Fibroblast of lung (primary cell): ENCODE data around the gene TAS1R1.

Experiments used
- CTCF ChIP-seq, 2 donors: IDR thresholded peaks in 1 of 2; conservative IDR thresholded peaks in 1 of 2; 1 replicate in 1 of 2; 2 replicates in 1 of 2; pipeline ENCODE4 v1.5.1; 2011 to 2012; ENCODE audit warnings: low read length in 2 of 2, control low read depth in 1 of 2, inconsistent platforms in 1 of 2, low read depth in 1 of 2, mild to moderate bottlenecking in 1 of 2
- EZH2 ChIP-seq: IDR thresholded peaks from 2 replicates; pipeline ENCODE4 v1.5.1; 2012; ENCODE audit warnings: low read length, control low read depth, mild to moderate bottlenecking; ENCODE audit errors: missing control alignments

- TF ChIP-seq EZH2 (no peak), CTCF (conservative IDR thresholded peaks at IDR 0.05 in 1 of 2, IDR thresholded peaks at IDR 0.05 in 1 of 2; ENCODE audit: low read depth in 1 of 2, low read length in 2 of 2) (no peak)
These were observed 42.0 kb downstream of the TAS1R1 start for GRCh38 chr1:6596886-6597776.
